Psoas muscle (tissue), 8 donors: ENCODE results near the gene ANAPC13. TPM values are rescaled to one million over a fixed set of nuclear protein-coding genes. Genes with fewer than 3 reads are reported as not detected.
A peak's percentile ranks its signal among the peaks of the same experiment; 100 is the strongest.

Experiments
- ATAC-seq, 4 donors: fragments of 200-7000 bp; cut with Tn5 transposase; one replicate each; pipeline ENCODE4 v1.9.1; 2020; ENCODE audit warnings: moderate library complexity in 3 of 4, mild to moderate bottlenecking in 2 of 4
- DNase-seq, 2 donors: peaks; one replicate each; pipeline ENCODE4 v3.0.0-alpha.2; 2020
- H3K27ac ChIP-seq: fragments of 200-600 bp; one replicate; pipeline ENCODE4 v1.8.0; 2022
- H3K27me3 ChIP-seq, 3 donors: fragments of 200-600 bp in 1 of 3; one replicate each; pipeline versions ENCODE4 v1.6.1 to v1.8.0; 2013 to 2022; ENCODE audit warnings: low read length in 2 of 3, mild to moderate bottlenecking in 2 of 3, moderate library complexity in 1 of 3; ENCODE audit not compliant: insufficient read depth in 3 of 3
- H3K36me3 ChIP-seq, 2 donors: fragments of 200-600 bp in 1 of 2; one replicate each; pipeline versions ENCODE4 v1.6.1 to v1.8.0; 2013 to 2022; ENCODE audit warnings: low read depth in 1 of 2, mild to moderate bottlenecking in 1 of 2, moderate library complexity in 1 of 2; ENCODE audit not compliant: insufficient read depth in 1 of 2
- H3K4me1 ChIP-seq: fragments of 200-600 bp; one replicate; pipeline ENCODE4 v1.8.0; 2022
- H3K4me3 ChIP-seq: fragments of 200-600 bp; one replicate; pipeline ENCODE4 v1.8.0; 2022; ENCODE audit warnings: mild to moderate bottlenecking
- H3K9me3 ChIP-seq: fragments of 200-600 bp; one replicate; pipeline ENCODE4 v1.8.0; 2022
- CTCF ChIP-seq: fragments of 200-600 bp; IDR thresholded peaks from one replicate; pipeline ENCODE4 v1.8.0; 2022; ENCODE audit warnings: antibody characterized with exemption
- WGBS, 3 donors: extraction: QIAGEN DNeasy Blood & Tissue Kit; methylation state at CpG; one replicate each; pipeline versions ENCODE4 v1.1.6 to v1.1.7; 2013; 5-methylcytosine and 5-hydroxymethylcytosine counted together
- intact Hi-C, 2 donors: fragments of 100-400 bp; cut with DNase I; formaldehyde crosslinking; loops; one replicate each; pipeline versions ENCODE4 v1.11.0 to v1.14.2; 2022
- polyA plus RNA-seq, 3 donors: library from polyadenylated mRNA; stranded (reverse); fragments of 200-250 nt; gene quantifications; one replicate each; pipeline ENCODE4 v1.2.3, GENCODE V29; 2013
- total RNA-seq, 4 donors: library from RNA; stranded (reverse); fragmentation: NEBNext Ultra II Directional in 2 of 4; extraction: Animal tissue kit (Norgen Biotek cat#: 25700) in 2 of 4; gene quantifications; one replicate each; pipeline versions ENCODE4 v1.2.1 to v1.2.4, GENCODE V29; 2021 to 2023
- donor health status: healthy with polysubstance abuse.
- donor health status: DM: no; HTN: no; CAD: no; lungs with moderate emphysema.
- donor health status: Bipolar disorder and iron deficiency.
- donor health status: healthy.
- donor health status: DM: yes; HTN: yes; CAD: no.
- donor health status: DM: no; HTN: no; CAD: no.
- donor health status: DM: no; HTN: no; CAD: no.
- donor health status: DM: yes; HTN: yes; CAD: no.

Gene ANAPC13
- total and polyA plus RNA-seq, 7 donors, result 48.6 to 73.7 (median 65.8) TPM

DNA sequence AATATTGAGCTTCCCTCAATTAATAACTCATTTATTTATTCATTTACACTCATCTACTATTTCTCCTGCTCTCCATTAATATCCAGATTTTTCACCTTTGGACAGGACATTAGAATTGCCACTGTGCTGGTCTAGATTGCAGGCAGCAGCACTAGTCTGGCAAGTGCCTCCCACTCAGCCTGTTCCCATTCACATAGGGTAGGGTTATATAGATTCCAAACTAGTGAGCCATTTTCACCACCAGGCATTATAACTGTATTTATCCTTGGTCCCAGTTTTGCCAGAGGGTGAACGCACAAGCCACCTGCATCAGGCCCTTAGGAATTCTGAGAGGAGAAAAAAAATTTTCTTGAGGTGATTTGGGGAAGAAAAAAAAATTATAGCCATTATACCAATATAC lies 44.5 kb downstream of the ANAPC13 start:
- Histone ChIP-seq H3K9me3 (no peaks in the 10 kb centered on the region), H3K36me3 (no peaks in the 10 kb centered on the region), H3K27ac (no peak overlapping the region), H3K4me3 (no peak overlapping the region), H3K27me3 (no peaks in the 10 kb centered on the region), H3K4me1 (peaks cover under 1% of the 10 kb centered on the region)
- DNase-seq, result no peak
- intact Hi-C loops, result no loop called here
- TF ChIP-seq CTCF, result no peak
- no peak for ATAC-seq
- 82 to 100% (median 85%) methylated on average over 1 of the region's 1 CpG for WGBS, 3 donors

DNA sequence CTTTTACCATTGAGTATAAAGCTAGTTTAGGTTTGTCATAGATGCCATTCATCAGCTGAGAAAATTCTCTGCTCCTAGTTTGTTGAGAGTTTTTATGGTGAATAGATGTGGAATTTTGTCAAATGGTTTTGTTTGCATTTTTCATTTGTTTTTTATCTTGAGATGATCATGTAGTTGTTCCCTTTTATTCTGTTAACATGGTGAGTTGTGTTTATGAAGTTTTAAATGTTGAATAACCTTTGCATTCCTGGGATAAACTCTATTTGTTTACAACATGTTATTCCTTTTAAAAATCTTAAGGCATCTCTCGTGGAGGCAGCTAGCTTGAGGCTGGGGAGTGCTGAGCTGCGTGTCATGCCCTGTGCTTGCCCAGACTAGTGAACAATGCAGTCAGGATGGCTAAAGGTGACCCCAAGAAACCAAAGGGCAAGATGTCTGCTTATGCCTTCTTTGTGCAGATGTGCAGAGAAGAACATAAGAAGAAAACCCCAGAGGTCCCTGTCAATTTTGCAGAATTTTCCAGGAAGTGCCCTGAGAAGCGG lies 48.5 kb downstream of the ANAPC13 start:
- Histone ChIP-seq H3K27ac (no peak overlapping the region), H3K9me3 (no peaks in the 10 kb centered on the region), H3K4me1 (no peaks in the 10 kb centered on the region), H3K27me3 (no peaks in the 10 kb centered on the region), H3K36me3 (no peaks in the 10 kb centered on the region), H3K4me3 (no peak overlapping the region)
- TF ChIP-seq CTCF, result no peak
- ATAC-seq (no peak), DNase-seq (no peak)
- intact Hi-C loops, result no loop called here
- 78 to 83% (median 81%) methylated on average over 3 of the region's 3 CpGs for WGBS, 3 donors

DNA sequence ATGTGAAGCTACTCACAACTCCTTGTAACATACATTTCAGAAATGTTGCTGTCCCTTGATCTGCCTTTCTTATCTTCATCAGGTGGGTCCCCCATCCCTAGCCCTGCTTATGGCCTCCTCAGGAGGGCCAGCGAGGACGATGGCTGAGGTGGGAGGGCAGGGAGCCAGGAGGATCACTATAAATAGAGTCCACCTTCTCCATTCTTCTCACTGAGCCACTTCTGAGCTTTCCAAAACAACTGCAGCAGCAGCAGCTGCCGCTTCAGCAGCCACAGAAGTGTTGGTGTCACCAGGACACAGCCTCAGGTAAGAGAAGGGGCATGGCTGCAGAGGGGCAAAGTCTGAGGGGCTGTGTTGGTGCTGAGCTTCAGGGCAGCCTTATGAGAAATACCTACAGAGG lies 53.5 kb downstream of the ANAPC13 start:
- ATAC-seq (peak in 1 of 4 donors; percentile 17), DNase-seq (no peak)
- TF ChIP-seq CTCF, result no peak
- Histone ChIP-seq H3K4me1 (no peaks in the 10 kb centered on the region), H3K27ac (no peak overlapping the region), H3K36me3 (no peaks in the 10 kb centered on the region), H3K27me3 (no peaks in the 10 kb centered on the region), H3K4me3 (no peak overlapping the region), H3K9me3 (no peaks in the 10 kb centered on the region)
- WGBS, 3 donors, result 41 to 61% (median 43%) methylated on average over 3 of the region's 3 CpGs
- intact Hi-C loops, result no loop called here

DNA sequence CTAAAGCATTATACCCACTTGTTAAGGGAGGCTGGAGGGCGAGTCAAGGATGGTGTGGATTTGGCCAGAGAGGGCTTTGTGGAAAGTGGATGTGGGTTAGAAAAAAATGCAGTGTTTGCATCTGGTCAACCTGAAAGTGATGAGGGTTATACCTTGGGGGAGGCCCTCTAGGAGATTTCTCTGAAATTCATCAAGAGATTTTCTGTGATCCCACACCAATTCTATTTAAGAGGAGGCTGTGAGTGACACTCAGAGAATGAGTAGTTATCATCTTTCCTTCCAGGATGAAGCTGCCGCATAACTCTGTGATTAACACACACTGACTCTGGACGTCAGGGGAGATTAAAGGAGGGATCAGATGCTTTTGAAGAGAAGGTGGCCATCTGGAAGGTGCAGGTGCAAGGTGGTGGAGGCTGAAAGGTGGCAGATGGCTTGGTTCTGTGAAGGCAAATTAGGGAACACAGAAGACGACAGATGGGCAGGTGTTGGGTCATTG lies 54.8 kb downstream of the ANAPC13 start:
- WGBS, 3 donors, result 67 to 69% (median 68%) methylated on average over 4 of the region's 4 CpGs

More for the DNA sequence above, 54.8 kb downstream of the ANAPC13 start:
- Histone ChIP-seq H3K9me3 (no peaks in the 10 kb centered on the region), H3K4me3 (no peak overlapping the region), H3K27ac (no peak overlapping the region), H3K4me1 (no peaks in the 10 kb centered on the region), H3K36me3 (no peaks in the 10 kb centered on the region), H3K27me3 (no peaks in the 10 kb centered on the region)
- no peak for TF ChIP-seq CTCF
- no peak for DNase-seq
- intact Hi-C loops, result no loop called here
- no peak for ATAC-seq
